Sigmoid colon (tissue), 4 donors: Measurements from ENCODE around the gene BCL2L15.

ENCODE experiments used
- POLR2A ChIP-seq, 2 donors: fragments of 450-650 bp; IDR thresholded peaks; one replicate each; pipeline ENCODE4 v1.6.1; 2016; ENCODE audit warnings: antibody characterized with exemption in 2 of 2, mild to moderate bottlenecking in 2 of 2, moderate library complexity in 2 of 2
- POLR2AphosphoS5 ChIP-seq, 4 donors: sonication (generic); formaldehyde crosslinking; IDR thresholded peaks; one replicate each; pipeline ENCODE4 v1.6.1; 2017; ENCODE audit warnings: antibody characterized with exemption in 4 of 4
- TF ChIP-seq, protein P1 (sequence below), 4 experiments: fragments of 450-650 bp in 3 of 4; fragments of 200-600 bp in 1 of 4; IDR thresholded peaks; one replicate each; pipeline ENCODE4 v1.5.1; 2016 to 2019; ENCODE audit warnings: antibody characterized with exemption in 4 of 4, mild to moderate bottlenecking in 3 of 4, moderate library complexity in 2 of 4

GRCh38 chr1:113891631-113892220, 4.3 kb upstream of the BCL2L15 start:
- no peak for TF ChIP-seq POLR2AphosphoS5 (IDR thresholded peaks at IDR 0.05)
- TF ChIP-seq, protein P1, sequence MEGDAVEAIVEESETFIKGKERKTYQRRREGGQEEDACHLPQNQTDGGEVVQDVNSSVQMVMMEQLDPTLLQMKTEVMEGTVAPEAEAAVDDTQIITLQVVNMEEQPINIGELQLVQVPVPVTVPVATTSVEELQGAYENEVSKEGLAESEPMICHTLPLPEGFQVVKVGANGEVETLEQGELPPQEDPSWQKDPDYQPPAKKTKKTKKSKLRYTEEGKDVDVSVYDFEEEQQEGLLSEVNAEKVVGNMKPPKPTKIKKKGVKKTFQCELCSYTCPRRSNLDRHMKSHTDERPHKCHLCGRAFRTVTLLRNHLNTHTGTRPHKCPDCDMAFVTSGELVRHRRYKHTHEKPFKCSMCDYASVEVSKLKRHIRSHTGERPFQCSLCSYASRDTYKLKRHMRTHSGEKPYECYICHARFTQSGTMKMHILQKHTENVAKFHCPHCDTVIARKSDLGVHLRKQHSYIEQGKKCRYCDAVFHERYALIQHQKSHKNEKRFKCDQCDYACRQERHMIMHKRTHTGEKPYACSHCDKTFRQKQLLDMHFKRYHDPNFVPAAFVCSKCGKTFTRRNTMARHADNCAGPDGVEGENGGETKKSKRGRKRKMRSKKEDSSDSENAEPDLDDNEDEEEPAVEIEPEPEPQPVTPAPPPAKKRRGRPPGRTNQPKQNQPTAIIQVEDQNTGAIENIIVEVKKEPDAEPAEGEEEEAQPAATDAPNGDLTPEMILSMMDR (IDR thresholded peaks at IDR 0.05): no peak
- no peak for TF ChIP-seq POLR2A (IDR thresholded peaks at IDR 0.05)
